ENCODE data around the gene MMP20. TPM values are rescaled to one million over a fixed set of nuclear protein-coding genes. Genes with fewer than 3 reads are reported as not detected.

MMP20 gene
- total and polyA plus RNA-seq, 4 donors: not detected

DNA sequence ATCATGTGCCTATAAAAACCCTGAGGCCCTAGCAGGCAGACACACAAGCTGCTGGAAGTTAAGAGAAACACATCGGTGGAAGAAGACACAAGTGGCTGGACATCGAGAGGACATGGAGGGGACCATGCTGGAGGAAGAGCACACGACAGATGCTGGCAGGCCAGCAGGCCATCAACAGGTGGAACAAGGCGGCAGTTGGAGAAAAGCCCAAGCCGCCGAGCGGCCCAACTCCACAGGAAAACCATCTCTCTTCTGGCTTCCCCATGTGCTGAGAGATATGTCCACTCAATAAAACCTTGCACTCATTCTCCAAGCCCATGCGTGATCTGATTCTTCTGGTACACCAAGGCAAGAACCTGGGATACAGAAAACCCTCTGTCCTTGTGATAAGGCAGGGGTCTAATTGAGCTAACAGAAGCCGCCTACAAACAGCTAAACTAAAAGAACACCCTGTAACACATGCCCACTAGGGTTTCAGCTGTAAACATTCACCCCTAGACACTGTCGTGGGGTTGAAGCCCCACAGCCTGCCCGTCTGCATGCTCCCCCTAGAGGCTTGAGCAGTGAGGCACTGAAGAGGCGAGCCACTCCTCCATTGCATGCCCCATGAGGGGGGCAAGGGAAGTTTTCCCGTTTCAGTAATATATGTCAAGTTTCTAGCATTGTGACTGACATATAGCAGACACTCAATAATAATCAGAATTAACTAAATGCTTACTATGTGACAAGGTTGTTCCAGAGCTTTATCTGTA, 39.0 kb upstream of the MMP20 start:
- Histone ChIP-seq H3K9me3 (ENCODE audit: control insufficient read depth in 4 of 4, insufficient read depth in 3 of 4, low read length in 3 of 4) (no peaks in the 10 kb centered on the region), H3K4me1 (ENCODE audit: control insufficient read depth in 5 of 5, insufficient read depth in 5 of 5, low read length in 5 of 5) (no peaks in the 10 kb centered on the region), H3K27ac (ENCODE audit: low read depth in 1 of 2, low read length in 1 of 2) (no peak overlapping the region), H3K36me3 (ENCODE audit: control insufficient read depth in 4 of 4, insufficient read depth in 4 of 4, low read length in 4 of 4) (no peaks in the 10 kb centered on the region), H3K9ac (ENCODE audit: insufficient read depth in 1 of 2, low read length in 2 of 2) (no peak overlapping the region), H3K27me3 (ENCODE audit: control insufficient read depth in 3 of 3, insufficient read depth in 3 of 3, low read length in 2 of 3) (no peaks in the 10 kb centered on the region), H3K4me3 (no peak overlapping the region)
- ATAC-seq (ENCODE audit: insufficient read depth, low FRiP score) (no peak), DNase-seq (no peak)
- TF ChIP-seq, protein P1, sequence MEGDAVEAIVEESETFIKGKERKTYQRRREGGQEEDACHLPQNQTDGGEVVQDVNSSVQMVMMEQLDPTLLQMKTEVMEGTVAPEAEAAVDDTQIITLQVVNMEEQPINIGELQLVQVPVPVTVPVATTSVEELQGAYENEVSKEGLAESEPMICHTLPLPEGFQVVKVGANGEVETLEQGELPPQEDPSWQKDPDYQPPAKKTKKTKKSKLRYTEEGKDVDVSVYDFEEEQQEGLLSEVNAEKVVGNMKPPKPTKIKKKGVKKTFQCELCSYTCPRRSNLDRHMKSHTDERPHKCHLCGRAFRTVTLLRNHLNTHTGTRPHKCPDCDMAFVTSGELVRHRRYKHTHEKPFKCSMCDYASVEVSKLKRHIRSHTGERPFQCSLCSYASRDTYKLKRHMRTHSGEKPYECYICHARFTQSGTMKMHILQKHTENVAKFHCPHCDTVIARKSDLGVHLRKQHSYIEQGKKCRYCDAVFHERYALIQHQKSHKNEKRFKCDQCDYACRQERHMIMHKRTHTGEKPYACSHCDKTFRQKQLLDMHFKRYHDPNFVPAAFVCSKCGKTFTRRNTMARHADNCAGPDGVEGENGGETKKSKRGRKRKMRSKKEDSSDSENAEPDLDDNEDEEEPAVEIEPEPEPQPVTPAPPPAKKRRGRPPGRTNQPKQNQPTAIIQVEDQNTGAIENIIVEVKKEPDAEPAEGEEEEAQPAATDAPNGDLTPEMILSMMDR (IDR thresholded peaks at IDR 0.05; ENCODE audit: control extremely low read depth, extremely low read depth): no peak
- 76 to 82% methylated on average over 13 of the region's 13 CpGs for WGBS, 2 donors

DNA sequence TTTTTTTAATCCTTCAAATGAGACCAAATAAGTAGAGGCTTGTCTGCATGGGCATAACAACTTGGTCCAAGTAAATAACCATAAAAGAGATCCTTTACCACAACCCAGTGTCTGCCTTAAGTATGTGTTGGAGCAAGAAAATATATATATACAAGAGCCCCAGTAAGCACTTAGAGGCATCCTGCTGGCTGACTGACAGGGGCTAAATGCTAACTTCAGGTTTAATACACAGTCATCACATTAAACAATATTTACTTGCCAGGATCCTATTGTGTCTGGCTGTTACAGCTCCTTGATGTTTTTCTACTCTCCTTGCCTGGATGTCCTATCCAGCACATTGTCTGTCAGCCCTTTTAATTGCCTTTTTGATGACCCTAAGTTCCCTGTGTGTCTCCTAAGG, 37.5 kb upstream of the MMP20 start:
- no peaks in the 10 kb centered on the region for H3K27me3 ChIP-seq (ENCODE audit: control insufficient read depth in 3 of 3, insufficient read depth in 3 of 3, low read length in 2 of 3)

DNA sequence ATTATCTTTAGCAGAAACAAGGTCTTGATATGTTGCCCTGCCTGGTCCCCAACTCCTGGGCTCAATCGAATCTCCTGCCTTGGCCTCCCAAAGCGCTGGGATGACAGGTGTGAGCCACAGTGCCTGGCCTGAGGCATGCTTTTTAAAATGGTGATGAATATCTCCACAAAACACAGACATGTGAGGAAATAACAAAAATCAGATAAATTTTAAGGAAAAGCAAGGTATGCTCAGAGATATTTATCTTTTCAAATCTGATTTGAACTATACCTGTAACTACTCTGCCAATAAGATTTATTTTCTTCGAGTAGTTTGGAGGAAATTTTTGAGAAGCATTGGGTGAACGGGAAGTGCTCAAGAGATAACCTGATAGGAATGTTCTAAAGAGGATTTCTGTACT, 35.9 kb upstream of the MMP20 start:
- H3K9ac ChIP-seq (ENCODE audit: insufficient read depth in 1 of 2, low read length in 2 of 2): no peak overlapping the region
- H3K27ac ChIP-seq (ENCODE audit: low read depth in 1 of 2, low read length in 1 of 2): no peak overlapping the region
- 87 to 94% methylated on average over 4 of the region's 4 CpGs for WGBS, 2 donors
- H3K4me1 ChIP-seq (ENCODE audit: control insufficient read depth in 5 of 5, insufficient read depth in 5 of 5, low read length in 5 of 5): no peaks in the 10 kb centered on the region
- no peaks in the 10 kb centered on the region for H3K9me3 ChIP-seq (ENCODE audit: control insufficient read depth in 4 of 4, insufficient read depth in 3 of 4, low read length in 3 of 4)
- no peak overlapping the region for H3K4me3 ChIP-seq
- no peak for ATAC-seq (ENCODE audit: insufficient read depth, low FRiP score)
- DNase-seq: no peak
- no peaks in the 10 kb centered on the region for H3K36me3 ChIP-seq (ENCODE audit: control insufficient read depth in 4 of 4, insufficient read depth in 4 of 4, low read length in 4 of 4)
- TF ChIP-seq, protein P1 (IDR thresholded peaks at IDR 0.05; ENCODE audit: control extremely low read depth, extremely low read depth): no peak
- H3K27me3 ChIP-seq (ENCODE audit: control insufficient read depth in 3 of 3, insufficient read depth in 3 of 3, low read length in 2 of 3): no peaks in the 10 kb centered on the region

More for the DNA sequence above, 37.5 kb upstream of the MMP20 start:
- Histone ChIP-seq H3K4me3 (no peak overlapping the region), H3K9me3 (ENCODE audit: control insufficient read depth in 4 of 4, insufficient read depth in 3 of 4, low read length in 3 of 4) (no peaks in the 10 kb centered on the region), H3K27ac (ENCODE audit: low read depth in 1 of 2, low read length in 1 of 2) (no peak overlapping the region), H3K36me3 (ENCODE audit: control insufficient read depth in 4 of 4, insufficient read depth in 4 of 4, low read length in 4 of 4) (no peaks in the 10 kb centered on the region), H3K9ac (ENCODE audit: insufficient read depth in 1 of 2, low read length in 2 of 2) (no peak overlapping the region), H3K4me1 (ENCODE audit: control insufficient read depth in 5 of 5, insufficient read depth in 5 of 5, low read length in 5 of 5) (no peaks in the 10 kb centered on the region)
- TF ChIP-seq, protein P1 (IDR thresholded peaks at IDR 0.05; ENCODE audit: control extremely low read depth, extremely low read depth): no peak
- ATAC-seq (ENCODE audit: insufficient read depth, low FRiP score) (no peak), DNase-seq (no peak)

DNA sequence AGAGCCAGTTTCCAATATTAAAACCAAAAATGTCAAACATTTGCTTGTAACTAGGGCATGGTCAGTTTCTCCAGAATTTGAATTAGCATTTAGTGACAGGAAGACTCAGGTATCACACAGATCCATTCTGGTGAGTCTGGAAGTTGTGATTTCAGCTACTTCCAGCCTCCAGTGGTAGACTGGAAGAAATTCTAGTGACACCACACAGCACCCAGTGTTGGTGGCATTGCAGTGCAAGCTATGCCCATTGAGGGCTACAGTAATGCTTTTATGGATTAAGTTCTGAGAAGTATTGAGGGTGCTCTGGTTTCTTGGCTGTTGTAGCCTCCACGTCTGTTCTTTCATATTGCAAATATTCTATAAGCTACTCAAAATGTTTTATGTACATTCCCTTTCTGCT, 31.4 kb upstream of the MMP20 start:
- no peak overlapping the region for H3K9ac ChIP-seq (ENCODE audit: insufficient read depth in 1 of 2, low read length in 2 of 2)
- no peaks in the 10 kb centered on the region for H3K36me3 ChIP-seq (ENCODE audit: control insufficient read depth in 4 of 4, insufficient read depth in 4 of 4, low read length in 4 of 4)
- no peaks in the 10 kb centered on the region for H3K4me1 ChIP-seq (ENCODE audit: control insufficient read depth in 5 of 5, insufficient read depth in 5 of 5, low read length in 5 of 5)
- WGBS, 2 donors: 86 to 92% methylated on average over 1 of the region's 1 CpG
- H3K4me3 ChIP-seq: no peak overlapping the region
- H3K9me3 ChIP-seq (ENCODE audit: control insufficient read depth in 4 of 4, insufficient read depth in 3 of 4, low read length in 3 of 4): peaks cover 0 to 3% (median 0%) of the 10 kb centered on the region in 4 donors
- TF ChIP-seq, protein P1 (IDR thresholded peaks at IDR 0.05; ENCODE audit: control extremely low read depth, extremely low read depth): no peak
- H3K27ac ChIP-seq (ENCODE audit: low read depth in 1 of 2, low read length in 1 of 2): no peak overlapping the region
- DNase-seq (no peak), ATAC-seq (ENCODE audit: insufficient read depth, low FRiP score) (no peak)
- H3K27me3 ChIP-seq (ENCODE audit: control insufficient read depth in 3 of 3, insufficient read depth in 3 of 3, low read length in 2 of 3): no peaks in the 10 kb centered on the region
